GM18907 (cell line): ENCODE data around the gene CHTF18.
"Not testable (repeated sequence)": the region's sequence is repeated elsewhere in the genome, so short reads cannot be mapped to it uniquely, and the experiment has no call there.

Source experiments
- ATAC-seq: cut with Tn5 transposase; IDR thresholded peaks from one replicate; pipeline ENCODE4 v1.9.1; 2021; ENCODE audit warnings: mild to moderate bottlenecking, moderate library complexity; ENCODE audit not compliant: unreplicated experiment

The CHTF18 gene

GRCh38 chr16:825341-826061 is 37.1 kb downstream of the CHTF18 start:
- ATAC-seq: no peak

- no peak for ATAC-seq
Observed at GRCh38 chr16:827513-827912, 39.1 kb downstream of the CHTF18 start.

GRCh38 chr16:828891-829290 is 40.5 kb downstream of the CHTF18 start:
- no peak for ATAC-seq

- no peak for ATAC-seq
Observed at GRCh38 chr16:830107-830870, 41.9 kb downstream of the CHTF18 start.

- no peak for ATAC-seq
Observed at GRCh38 chr16:830871-831570, 42.6 kb downstream of the CHTF18 start.

- ATAC-seq: no peak
Observed at GRCh38 chr16:831571-832413, 43.4 kb downstream of the CHTF18 start.

GRCh38 chr16:832652-833336 is 44.4 kb downstream of the CHTF18 start:
- no peak for ATAC-seq

- no peak for ATAC-seq
Observed at GRCh38 chr16:833411-833810, 45.0 kb downstream of the CHTF18 start.

- no peak for ATAC-seq
Observed at GRCh38 chr16:835373-835772, 47.0 kb downstream of the CHTF18 start.

GRCh38 chr16:836221-836620 is 47.8 kb downstream of the CHTF18 start:
- ATAC-seq: no peak

GRCh38 chr16:836822-837221 is 48.4 kb downstream of the CHTF18 start:
- ATAC-seq: not testable (repeated sequence)

GRCh38 chr16:838741-839140 is 50.3 kb downstream of the CHTF18 start:
- ATAC-seq: no peak

- no peak for ATAC-seq
Observed at GRCh38 chr16:839643-840408, 51.4 kb downstream of the CHTF18 start.

- ATAC-seq: no peak
Observed at GRCh38 chr16:840561-841454, 52.4 kb downstream of the CHTF18 start.

GRCh38 chr16:841455-842060 is 53.1 kb downstream of the CHTF18 start:
- ATAC-seq: no peak

- no peak for ATAC-seq
Observed at GRCh38 chr16:842061-842476, 53.6 kb downstream of the CHTF18 start.

- no peak for ATAC-seq
Observed at GRCh38 chr16:842711-843560, 54.5 kb downstream of the CHTF18 start.
